ENCODE measurements around the gene TSR3.

GRCh38 chr16:1377406-1378010 lies 25.8 kb upstream of the TSR3 start:
- TF ChIP-seq CTCF (IDR thresholded peaks at IDR 0.05) (no peak), POLR2A (IDR thresholded peaks at IDR 0.05) (no peak)

Data from adrenal gland (tissue), 5 donors.